Left kidney (tissue), 8 donors: Measurements from ENCODE around the gene TARS3. TPM values are rescaled to one million over a fixed set of nuclear protein-coding genes. Genes with fewer than 3 reads are reported as not detected.
A peak's percentile ranks its signal among the peaks of the same experiment; 100 is the strongest.
"Not testable (repeated sequence)": the region's sequence is repeated elsewhere in the genome, so short reads cannot be mapped to it uniquely, and the experiment has no call there.

Experiments used
- DNase-seq: peaks from one replicate; pipeline ENCODE4 v3.0.0-alpha.2; 2013
- long read RNA-seq, 8 donors: transcript quantifications; one replicate each; lab custom pipeline, GENCODE V29; 2026
- polyA plus RNA-seq: library from polyadenylated mRNA; unstranded; fragments of 120-200 nt; gene quantifications from one replicate; pipeline ENCODE4 v1.2.1, GENCODE V29; 2013; ENCODE audit not compliant: insufficient read length

Gene TARS3
- 24.3 TPM for polyA plus RNA-seq
- long read RNA-seq, donor 1, partial matches to known transcripts: 6 of 9 reads
- long read RNA-seq, donor 1, other reads (novel, unspliced or antisense): 0 of 9 reads
- long read RNA-seq, donor 2, partial matches to known transcripts: 0 of 2 reads
- long read RNA-seq, donor 2, other reads (novel, unspliced or antisense): 0 of 2 reads
- long read RNA-seq, donor 3: 0 reads
- long read RNA-seq, donor 4: 0 reads
- long read RNA-seq, donor 5, partial matches to known transcripts: 0 of 4 reads
- long read RNA-seq, donor 5, other reads (novel, unspliced or antisense): 0 of 4 reads
- long read RNA-seq, donor 6, partial matches to known transcripts: 0 of 3 reads
- long read RNA-seq, donor 6, other reads (novel, unspliced or antisense): 0 of 3 reads
- long read RNA-seq, donor 7, partial matches to known transcripts: 0 of 2 reads
- long read RNA-seq, donor 7, other reads (novel, unspliced or antisense): 0 of 2 reads
- long read RNA-seq, donor 8: 0 reads

DNA sequence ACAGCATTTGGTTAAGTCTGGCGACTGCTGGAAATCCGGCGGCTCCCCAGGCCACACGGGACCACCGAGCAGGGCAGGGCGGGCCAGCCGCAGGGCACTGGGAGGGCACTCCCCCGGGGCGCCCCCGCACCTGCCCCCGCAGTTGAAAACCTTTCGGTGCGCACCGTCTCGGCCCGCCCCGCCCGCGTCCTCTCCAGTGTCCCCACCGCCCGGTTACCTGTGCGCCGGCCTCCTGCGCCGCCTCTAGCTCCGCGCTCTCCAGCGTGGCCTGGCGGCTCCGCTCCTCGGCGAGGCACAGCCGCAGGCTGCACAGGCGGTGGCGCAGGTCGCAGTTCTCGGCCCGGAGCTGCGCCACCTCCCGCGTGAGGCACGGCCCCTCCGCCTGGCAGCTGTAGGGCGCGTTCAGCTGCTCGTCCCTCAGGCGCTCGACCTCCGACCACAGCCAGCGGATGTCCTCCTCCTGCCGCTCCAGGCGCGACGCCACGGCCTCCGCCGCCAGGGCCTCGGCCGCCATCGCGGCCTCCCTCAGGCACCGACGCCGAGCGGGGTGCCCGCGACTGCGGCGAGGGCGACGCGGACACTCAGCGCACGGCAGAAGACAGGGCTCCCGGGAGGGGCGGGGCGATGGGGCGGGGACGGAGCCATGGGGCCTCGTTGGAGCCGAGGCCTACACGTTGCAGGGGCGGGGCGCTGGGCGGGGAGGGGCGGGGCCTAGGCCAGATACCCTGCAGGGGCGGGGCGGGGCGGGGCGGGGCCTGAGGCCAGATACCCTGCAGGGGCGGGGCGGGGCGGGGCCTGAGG lies at the start of gene TARS3:
TSS of gene TARS3 (minus strand) at position 600 of the 801 bp plus-strand sequence. CDS start at position 514, 86 bp downstream.
- peak; percentile 92 for DNase-seq

DNA sequence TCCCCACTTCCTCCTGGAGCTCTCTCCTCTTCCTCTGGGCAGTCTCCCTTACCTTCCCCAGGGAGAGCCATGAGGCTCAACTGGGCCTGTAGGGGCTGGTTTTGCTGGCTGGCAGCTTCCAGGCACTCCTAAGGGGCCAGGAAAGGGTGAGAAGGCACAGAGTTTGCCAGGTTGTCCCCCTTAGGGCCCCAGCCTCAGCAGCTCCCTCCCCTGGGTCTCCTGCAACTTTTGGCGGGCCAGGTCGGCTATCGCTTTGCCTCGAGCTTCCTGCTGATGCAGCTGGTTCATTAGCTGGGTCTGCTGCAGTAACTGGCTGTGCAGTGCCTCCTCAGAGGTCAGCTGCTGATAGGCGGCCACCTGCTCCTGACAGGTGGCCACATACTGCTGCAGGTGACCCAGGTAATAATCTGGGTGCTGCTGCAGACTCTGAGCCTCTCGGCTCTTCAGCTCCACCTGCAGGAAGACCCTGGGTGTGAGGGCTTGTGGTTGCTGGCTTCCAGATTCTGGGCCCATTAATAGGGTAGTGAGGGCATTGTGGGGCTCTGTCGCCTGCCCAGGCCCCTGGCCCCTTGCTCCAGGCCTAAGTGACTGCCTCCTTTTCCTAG lies 49.3 kb upstream of the TARS3 start:
- no peak for DNase-seq

DNA sequence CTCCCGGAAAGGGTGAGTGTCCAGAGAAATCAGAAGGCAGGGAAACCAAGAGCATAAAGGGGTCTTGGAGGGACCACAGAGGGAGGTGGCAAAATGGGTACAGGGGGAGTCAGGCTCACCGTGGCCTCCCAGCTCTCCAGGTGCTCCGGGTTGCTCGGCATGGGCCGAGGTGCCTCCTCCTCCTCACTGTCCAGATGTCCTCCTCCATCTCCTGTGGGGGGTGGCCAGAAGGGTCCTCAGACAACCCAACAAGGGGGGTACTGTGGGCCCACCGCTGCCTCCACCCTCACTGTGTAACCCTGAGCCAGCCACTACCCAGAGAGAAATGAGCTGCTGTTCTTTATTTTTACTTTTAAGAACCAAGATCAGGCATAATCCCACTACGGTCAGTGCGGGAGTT lies 48.6 kb upstream of the TARS3 start:
- DNase-seq: no peak

DNA sequence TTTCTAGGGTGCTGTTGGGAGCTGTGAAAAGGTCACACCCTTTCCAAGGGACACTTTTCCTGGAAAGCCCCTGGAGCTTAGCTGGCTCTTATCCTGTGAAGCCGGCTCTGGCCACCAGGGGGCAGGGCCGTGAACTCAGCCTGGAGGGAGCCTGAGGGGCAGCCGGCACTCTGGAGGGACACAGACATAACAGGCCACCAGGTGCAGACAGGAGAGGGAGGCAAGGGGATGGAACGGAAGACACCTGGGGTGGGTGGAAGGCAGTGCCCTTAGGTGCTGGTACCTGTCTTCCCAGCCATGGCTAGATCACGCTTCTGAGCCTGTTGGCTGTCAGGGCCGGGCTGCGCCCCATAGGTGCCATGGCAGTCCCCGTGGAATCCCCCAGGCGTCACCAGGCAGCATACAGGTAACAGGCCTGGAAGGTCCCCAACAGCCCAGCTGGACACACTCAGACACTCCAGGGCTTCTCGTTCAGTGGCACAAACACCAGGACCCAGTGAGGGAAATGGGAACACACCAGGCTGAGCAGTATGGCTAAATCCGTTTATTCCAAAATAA lies 42.9 kb upstream of the TARS3 start:
- not testable (repeated sequence) for DNase-seq

DNA sequence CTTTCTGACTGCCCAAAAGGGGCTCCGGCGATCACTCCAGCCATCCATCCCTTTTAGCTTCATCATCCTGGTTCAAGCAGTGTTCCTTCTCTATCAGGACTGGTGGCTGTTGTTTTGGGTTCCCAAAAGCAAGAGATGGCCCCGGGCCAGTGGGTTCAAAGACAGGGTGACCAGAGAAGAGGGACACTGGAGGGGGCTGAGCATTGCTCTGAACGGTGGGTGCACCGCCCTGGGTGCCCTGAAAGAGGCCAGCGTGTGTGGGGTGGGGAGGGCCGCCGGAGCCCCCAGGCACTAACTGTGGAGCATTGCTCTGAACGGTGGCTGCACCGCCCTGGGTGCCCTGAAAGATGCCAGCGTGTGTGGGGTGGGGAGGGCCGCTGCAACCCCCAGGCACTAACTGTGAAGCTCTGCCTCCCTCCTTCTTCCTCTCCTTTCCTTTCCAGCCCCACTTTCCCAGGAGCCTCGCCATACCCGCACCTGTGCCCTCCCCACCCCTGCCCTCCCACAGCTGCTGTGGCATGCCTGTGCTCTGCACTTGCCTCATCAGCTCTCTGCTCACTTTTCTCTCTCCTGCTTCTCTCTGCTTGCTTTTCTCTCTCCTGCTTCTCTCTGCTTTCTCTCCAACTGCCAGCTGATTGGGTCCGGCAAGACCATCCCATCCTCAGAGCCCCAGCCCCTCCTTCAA lies 41.6 kb upstream of the TARS3 start:
- no peak for DNase-seq

DNA sequence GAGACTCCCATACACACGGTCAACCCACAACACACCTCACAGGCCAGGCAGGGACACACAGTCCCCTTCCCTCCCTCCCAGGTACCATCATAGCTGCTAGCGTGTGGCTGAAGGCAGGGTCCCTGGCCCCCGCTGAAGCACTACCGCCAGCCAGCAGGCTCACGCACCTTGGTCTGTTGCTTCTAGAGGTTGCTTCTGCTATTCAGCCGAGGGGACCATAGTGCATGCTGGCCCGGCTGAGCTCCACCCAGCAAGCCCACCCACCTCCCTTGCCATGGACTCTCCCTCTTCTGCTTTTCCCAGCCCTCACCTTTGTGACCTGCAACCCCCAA lies 41.0 kb upstream of the TARS3 start:
- DNase-seq: not testable (repeated sequence)

DNA sequence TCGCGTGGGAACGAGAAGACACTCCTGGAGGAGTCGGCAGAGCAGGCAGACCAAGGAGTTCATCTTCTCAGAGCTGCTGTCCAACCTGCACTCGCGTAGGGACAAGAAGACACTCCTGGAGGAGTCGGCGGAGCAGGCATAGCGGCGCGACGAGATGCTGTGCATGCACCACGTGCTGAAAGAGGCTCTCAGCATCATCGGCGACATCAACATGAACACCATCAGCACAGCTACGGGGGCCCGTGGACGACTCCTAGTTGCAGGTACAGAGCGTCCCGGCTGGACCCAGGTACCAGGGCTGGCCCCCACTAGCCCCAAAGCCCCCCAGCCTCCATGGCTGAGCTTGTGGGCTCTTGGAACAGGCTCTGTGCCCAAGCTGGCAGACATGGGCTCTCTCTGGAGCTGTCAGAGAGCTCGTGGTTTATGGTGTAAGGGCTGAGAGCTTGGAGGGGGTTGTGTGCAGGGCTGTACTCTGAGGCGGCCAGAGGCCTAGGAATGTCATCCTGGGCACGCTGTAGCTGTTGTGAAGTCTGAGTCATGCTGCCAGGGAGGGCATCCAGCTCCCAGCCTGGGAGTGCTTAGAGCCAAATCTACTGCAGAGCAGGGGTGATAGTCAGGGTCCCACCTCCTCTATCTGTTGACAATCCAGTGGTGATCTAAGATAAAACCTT lies 40.5 kb upstream of the TARS3 start:
- not testable (repeated sequence) for DNase-seq

DNA sequence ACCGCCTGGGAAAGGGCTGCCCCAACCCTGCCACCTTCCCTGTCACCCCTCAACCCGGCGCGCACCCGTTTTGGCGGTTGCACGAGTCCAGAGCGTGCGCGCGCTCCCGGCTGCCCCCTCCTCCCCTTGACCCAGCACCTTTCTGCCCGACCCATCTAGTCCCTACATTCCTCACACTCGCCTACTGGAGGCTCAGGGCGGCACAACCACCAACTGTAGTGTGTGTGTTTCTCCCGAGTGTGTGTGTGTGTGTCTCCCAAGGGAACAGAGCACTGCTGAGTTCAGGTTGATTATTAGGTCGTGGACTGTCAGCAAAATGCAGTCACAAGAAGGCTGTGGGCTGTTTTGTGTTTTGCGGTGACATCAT lies 22.4 kb upstream of the TARS3 start:
- not testable (repeated sequence) for DNase-seq

DNA sequence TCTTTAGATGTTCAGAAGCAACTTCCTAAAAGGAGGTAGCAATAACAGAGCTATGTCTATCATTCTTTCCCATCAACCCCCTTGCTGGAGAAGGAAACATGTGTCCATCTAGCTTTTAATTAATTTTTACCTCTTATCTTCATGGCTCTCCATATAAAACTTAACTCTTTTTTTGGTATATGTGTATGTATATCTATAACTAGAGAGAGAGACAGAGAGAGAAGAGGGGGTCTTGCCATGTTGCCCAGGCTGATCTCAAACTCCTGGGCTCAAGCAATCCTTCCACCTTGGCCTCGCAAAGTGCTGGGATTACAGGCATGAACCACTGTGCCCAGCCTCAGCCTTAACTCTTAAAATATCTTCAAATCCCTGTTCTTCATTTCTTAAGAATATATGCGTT lies 10.6 kb upstream of the TARS3 start:
- not testable (repeated sequence) for DNase-seq

DNA sequence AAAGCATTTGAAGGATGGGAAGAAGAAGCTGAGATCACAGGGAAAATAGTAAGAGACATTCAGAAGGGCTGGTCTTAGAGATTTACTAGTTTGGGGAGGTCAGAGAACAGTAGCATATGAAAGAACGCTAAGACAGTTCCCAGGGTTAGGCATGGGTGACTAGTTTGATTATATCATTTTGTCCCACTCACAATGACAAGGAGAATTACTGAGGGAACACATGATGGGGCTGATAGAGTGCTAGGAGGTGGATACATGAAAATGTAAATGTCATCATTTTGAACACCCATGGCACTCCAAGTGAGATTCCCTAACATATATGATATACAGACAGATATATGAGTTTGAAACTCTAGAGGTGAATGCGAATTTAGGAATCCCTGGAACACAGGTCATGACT lies 9.3 kb upstream of the TARS3 start:
- no peak for DNase-seq

DNA sequence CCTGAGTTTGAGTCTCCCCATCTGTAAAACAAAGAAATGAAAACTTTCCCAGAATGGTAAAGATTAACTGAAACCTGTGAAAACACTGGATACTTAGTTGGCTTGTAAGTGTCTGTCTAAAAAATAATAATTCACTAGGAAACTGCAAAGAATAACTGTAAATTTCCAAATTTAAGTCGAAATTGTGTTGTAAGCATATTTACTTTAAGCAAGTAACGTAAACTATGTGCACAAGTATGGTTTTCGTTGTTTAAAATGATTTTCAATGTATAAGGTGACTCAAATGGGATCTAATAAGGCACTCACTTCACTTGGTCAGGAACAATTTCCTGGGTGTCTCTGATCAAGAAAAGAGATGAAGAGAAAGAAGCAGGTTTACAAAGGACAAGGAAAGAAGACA lies 8.5 kb upstream of the TARS3 start:
- no peak for DNase-seq

DNA sequence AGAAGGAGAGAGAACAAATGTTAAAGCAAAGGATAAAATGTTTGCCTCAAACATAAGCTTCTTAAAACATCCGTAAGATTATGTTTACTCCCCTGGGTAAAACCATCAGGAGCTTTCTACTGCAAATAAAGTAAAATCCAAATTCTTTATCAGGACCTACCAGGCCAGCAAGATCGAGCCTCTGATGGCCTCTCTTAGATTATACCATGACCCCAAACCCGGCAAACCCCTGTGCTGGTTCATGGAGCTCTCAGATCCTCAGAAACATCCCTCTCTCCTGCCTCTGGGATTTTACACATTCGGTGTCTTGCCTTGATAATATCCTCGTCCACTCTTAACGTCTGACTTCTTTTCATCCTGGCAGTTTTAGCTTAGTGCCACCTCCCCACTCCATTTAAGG lies 7.5 kb upstream of the TARS3 start:
- DNase-seq: no peak

DNA sequence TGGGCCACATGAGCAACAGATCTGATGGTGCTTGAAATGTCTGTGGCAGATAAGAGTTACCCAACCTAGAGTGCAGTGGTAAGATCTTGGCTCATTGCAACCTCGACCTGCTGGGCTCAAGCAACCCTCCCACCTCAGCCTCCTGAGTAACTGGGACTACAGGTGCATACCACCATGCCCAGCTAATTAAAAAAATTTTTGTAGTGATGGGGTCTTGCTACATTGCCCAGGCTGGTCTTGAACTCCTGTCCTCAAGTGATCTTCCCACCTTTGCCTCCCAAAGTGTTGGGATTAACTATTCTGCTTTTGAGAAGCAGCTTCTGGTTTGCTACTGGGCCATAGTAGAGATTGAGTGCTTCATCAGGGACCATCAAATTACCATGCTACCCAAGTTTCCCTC lies 2.9 kb upstream of the TARS3 start:
- no peak for DNase-seq

DNA sequence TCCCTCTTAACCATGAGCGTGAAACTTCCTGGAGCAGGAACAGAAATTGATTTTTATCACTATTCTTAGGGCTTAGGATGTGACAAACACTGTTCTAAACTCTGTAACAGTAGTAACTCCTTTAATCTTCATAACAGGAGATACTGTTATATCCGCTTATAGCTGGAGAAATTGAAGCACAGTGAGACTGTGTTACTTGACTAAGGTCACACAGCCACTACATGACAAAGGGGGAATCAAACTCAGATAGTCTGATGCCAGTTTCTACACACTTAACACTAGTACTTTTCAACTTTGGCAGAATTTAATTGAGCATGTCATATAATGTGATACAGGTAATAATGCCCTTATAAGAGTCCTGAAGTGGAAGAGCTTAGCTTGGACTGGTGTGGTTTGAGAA lies 800 bp upstream of the TARS3 start:
- no peak for DNase-seq

DNA sequence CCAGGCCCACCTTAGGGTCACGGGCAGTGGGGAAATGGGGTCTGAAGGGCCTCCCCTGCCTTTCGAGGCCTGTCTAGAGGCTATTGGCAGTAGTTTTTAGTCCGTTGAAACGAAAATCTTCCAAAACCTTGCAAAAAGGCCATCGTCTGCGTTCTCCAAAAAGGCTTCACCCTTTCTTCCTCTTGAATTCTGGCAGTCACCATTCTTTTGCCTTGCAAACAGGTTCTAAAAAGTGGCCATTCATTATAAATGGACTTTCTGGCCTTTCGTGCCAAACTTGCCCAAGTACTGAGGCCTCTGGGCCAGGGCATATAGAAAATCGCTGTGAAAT lies 367 bp upstream of the TARS3 start:
- DNase-seq: no peak

DNA sequence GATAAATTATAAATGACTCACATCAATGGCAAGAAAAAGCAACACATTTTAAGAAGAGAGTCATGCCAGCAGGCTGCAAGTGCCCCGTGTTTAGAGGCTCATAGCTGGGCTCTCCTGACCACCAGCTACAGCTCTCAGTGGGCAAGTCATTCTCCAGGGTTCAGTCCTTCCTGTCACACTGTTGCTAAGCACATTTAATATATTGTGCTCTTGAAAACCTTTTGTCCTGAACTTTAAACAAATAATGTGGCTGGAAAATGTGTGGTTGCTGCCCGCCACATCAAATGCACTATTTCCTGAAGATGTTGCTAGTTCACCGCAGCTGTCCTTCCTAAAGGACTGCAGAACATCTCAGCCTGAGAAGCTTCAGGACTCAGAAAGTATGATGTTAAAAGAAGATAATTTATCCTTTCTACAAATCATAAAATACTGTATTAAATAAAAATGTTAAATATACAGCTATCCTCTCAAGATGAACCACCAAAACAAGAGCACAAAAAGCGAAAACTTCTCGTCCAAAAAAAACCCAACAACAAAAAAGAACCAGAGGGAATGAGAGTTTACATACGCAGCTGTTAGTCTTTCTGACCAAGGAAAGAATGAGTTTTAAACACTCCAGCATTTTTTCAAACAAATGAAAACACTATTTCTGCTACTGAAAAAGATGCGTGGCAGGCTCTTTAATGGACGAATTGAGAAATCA lies 951 bp downstream of the TARS3 start:
- DNase-seq: peak; percentile 12

DNA sequence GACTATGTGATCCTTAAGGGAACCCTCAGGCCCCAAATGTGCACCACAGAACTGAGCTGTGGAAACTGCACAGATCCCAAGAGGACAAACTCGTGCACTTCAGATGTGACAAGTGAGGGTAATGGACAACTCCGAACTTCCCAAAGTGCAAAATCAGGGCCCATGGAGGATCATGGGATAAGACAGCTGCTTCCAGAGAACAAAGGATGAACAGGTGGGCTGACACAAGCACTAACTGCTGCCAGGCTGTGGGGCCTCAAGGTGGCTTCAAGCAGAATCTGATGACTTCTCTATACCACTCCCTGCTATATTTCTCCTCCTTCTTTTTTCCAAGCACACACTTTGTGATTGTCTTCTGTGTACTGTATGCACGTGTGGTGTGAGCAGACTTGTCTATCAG lies 5.4 kb downstream of the TARS3 start:
- no peak for DNase-seq

DNA sequence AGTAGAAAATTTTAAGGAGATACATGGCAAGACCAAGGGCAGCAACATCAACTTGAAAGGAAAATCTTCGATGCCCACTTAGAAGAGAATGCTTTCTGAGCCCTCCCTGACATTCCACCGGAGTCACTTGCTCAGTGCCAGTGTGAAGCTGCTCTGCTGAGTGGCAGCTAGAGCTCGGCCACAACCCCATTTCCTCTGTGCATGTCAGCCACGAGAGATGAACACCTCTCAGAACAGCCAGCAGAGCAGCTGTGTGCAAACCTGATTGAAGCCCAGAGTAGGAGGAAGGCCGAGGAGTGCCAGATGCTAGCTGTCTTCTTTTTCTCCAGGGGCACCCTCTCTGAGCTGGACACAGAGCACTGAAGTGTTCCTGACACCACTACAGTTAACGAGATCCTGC lies 12.2 kb downstream of the TARS3 start:
- DNase-seq: no peak

DNA sequence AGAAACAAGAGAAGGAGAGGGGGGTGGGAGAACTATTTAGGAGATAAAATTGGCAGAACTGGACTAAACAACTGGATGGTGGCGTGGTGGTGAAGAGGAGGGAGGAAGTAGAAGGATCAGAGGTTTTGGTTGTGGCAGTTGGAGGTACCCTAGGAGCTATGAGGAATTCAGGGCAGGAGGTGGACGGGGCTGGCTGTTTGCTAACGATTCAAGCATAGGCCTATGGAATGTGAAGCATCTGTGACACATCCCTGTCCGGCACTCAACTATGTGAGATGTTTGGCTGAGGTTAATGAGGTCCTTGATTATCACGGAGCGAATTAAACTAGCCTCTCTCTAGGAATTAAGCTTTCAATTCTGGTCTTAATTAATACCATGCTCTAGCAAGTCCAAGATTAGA lies 13.5 kb downstream of the TARS3 start:
- no peak for DNase-seq

DNA sequence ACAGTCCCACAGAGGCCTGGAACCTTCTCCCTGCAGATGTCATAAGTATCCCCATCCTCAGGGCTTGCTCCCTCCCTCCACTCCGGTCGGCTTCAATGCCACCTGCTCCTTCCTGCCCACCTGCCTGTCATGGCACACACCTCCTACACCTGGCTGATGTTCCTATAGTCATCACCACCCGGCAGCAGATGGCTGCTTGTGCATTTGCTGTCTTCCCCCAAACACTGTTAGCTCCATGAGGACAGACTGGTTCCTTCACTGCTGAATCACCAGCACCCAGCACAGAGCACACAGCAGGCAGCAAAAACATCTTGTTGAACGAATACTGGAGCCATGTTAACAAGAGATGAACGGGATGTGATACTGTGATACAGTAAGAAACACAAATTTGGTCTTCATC lies 14.8 kb downstream of the TARS3 start:
- DNase-seq: no peak

DNA sequence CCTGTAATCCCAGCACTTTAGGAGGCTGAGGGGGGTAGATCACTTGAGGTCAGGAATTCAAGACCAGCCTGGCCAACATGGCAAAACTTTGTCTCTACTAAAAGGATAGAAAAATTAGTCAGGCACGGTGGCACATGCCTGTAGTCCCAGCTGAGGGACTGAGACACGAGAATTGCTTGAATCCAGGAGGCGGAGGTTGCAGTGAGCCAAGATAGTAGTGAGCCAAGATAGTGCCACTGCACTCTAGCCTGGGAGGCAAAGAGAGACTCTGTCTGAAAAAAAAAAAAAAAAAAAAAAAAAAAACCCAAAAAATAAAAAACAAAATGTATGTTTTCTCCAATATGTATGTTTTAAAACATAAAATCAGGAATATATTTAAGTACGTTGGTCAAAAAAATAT lies 16.3 kb downstream of the TARS3 start:
- DNase-seq: no peak
